Choroid plexus epithelial cell (primary cell): Measurements from ENCODE around the gene SPATC1L.
"Not testable (repeated sequence)": the region's sequence is repeated elsewhere in the genome, so short reads cannot be mapped to it uniquely, and the experiment has no call there.

ENCODE experiments used
- DNase-seq: peaks from one replicate; pipeline ENCODE4 v3.0.0-alpha.2; 2010; ENCODE audit warnings: low read depth
- H3K4me3 ChIP-seq: 2 replicates; pipeline ENCODE4 v1.5.1; 2011; ENCODE audit warnings: low read depth, mild to moderate bottlenecking, control low read depth, low read length, moderate library complexity
- CTCF ChIP-seq: conservative IDR thresholded peaks from 2 replicates; pipeline ENCODE4 v1.5.1; 2011; ENCODE audit warnings: low read depth, mild to moderate bottlenecking, control low read depth, inconsistent platforms, low read length, moderate library complexity

SPATC1L gene

GRCh38 chr21:46148106-46148505 is 36.2 kb downstream of the SPATC1L start:
- no peak for DNase-seq
- no peak for TF ChIP-seq CTCF
- H3K4me3 ChIP-seq, result no peak overlapping the region

GRCh38 chr21:46147429-46147828 is 36.8 kb downstream of the SPATC1L start:
- peak; percentile 84 for TF ChIP-seq CTCF
- not testable (repeated sequence) for H3K4me3 ChIP-seq
- DNase-seq, result peak; percentile 62

GRCh38 chr21:46146856-46147255 is 37.4 kb downstream of the SPATC1L start:
- TF ChIP-seq CTCF, result no peak
- H3K4me3 ChIP-seq, result no peak overlapping the region
- DNase-seq, result no peak

- TF ChIP-seq CTCF, result no peak
- DNase-seq, result no peak
- H3K4me3 ChIP-seq, result no peak overlapping the region
Observed at GRCh38 chr21:46145840-46146691, 38.2 kb downstream of the SPATC1L start.

DNA sequence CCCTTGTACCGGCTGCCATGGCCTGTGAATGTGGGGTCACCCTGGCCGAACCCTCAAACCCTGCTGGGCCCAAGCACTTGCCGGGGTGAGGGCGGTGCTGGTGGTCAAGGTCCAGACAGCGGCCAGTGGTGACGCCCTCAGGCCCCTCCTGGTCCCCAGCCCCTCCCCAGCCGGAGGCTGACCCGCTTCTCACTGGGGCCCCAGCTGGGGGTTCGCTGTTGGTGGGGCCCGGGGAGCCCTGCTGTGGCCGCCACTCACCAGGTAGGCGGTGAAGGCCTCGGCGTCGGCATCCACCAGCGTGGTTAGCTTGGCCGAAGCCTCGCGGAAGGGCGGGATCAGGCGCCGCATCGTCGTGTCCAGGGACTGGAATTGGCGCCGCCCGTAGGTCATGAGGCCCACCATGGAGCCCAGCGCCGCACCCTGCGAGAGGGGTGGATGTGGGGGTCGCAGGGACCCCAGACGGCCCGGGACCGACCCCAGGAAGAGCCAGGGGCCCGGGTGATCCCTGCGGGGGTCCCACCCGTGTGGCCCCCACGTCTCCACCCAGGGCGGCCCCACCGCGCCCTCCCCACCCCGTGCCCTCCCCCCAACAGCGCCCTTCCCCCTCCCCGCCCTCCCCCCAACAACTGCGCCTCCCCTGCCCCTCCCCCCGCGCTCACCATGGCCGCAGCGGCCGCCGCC is 39.0 kb downstream of the SPATC1L start:
- no peak overlapping the region for H3K4me3 ChIP-seq
- TF ChIP-seq CTCF, result no peak
- no peak for DNase-seq

- no peak overlapping the region for H3K4me3 ChIP-seq
- TF ChIP-seq CTCF, result no peak
- no peak for DNase-seq
Observed at GRCh38 chr21:46144464-46145070, 39.7 kb downstream of the SPATC1L start.
